Measurements from ENCODE around the gene PRXL2A. TPM values are rescaled to one million over a fixed set of nuclear protein-coding genes. Genes with fewer than 3 reads are reported as not detected.

PRXL2A gene
- total RNA-seq, 8 experiments from 2014 or later: 4.8 to 166 (median 53.5) TPM

DNA sequence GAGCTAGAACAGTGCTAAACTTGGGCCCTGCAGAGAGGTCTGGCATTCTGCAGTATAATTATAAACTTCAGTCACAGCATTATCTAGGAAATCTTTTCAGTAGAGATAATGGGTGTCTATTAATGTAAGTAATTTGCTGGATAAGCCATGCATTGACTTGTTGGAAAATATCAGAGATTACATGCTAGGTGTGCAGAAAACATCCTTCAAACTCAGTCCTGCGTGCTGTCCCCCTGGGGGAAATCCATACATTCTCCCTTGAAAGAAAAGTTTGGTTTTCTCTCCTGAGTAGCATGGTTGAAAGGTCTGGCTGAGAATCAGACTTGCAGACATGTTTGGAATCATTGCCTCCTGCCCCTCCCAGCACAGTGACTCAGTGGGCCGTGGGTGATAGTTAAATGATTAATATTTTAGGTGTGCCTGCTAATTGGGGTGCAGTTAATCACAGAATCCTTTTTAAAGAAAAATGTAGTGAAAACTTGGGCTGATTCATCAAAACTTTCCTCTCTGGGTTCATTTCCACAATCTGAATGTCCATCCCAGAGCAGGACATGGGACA is 13.9 kb upstream of the PRXL2A start:
- Histone ChIP-seq H3K27ac (no peak overlapping the region), H3K4me1 (replicated peaks in 1 of 2) (no peaks in the 10 kb centered on the region), H3K4me3 (no peak overlapping the region)
- in situ Hi-C loops (cut with MboI; ENCODE audit: low pct_unique_long_range_greater_than_20kb in 2 of 9, low sequenced_read_pairs in 9 of 9, unreplicated experiment in 9 of 9): loop anchor here in 1 of 9 experiments (25.0 kb wide), 1 partner anchor 118 kb away; no protein-coding TSS in a partner anchor
- no peak for ATAC-seq (replicated peaks in 6 of 8)
- WGBS, 10 experiments: 22 to 100% (median 80%) methylated on average over 1 to 2 of the region's 2 CpGs; no CpG with 5 or more reads in 3 of the 10 experiments

DNA sequence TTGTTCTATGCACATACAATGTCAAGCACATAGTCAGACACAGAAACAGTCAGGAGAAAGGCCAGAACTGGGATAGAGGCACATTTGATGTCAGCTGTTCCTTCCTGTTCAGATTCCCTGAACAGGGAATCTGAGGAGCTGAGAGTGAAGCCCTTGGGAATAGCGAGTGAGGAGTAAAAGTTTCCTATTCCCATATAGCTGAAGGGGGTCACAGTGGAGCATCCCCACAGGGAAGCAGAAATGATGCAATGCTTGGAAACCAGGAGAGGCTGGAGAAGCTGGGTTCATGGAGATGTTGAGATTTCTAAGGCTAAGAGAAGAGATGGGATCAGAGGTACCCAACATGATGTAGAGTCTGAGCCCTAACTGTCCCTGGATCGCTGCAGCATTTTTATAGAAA is 11.3 kb upstream of the PRXL2A start:
- Histone ChIP-seq H3K4me3 (no peak overlapping the region), H3K27ac (no peak overlapping the region), H3K4me1 (replicated peaks in 1 of 2) (no peaks in the 10 kb centered on the region)
- in situ Hi-C loops (cut with MboI; ENCODE audit: low pct_unique_long_range_greater_than_20kb in 2 of 9, low sequenced_read_pairs in 9 of 9, unreplicated experiment in 9 of 9): loop anchor here in 1 of 9 experiments (25.0 kb wide), 1 partner anchor 115 kb away; no protein-coding TSS in a partner anchor
- WGBS, 10 experiments: 53 to 100% (median 85%) methylated on average over 1 to 2 of the region's 2 CpGs
- no peak for ATAC-seq (replicated peaks in 6 of 8)

DNA sequence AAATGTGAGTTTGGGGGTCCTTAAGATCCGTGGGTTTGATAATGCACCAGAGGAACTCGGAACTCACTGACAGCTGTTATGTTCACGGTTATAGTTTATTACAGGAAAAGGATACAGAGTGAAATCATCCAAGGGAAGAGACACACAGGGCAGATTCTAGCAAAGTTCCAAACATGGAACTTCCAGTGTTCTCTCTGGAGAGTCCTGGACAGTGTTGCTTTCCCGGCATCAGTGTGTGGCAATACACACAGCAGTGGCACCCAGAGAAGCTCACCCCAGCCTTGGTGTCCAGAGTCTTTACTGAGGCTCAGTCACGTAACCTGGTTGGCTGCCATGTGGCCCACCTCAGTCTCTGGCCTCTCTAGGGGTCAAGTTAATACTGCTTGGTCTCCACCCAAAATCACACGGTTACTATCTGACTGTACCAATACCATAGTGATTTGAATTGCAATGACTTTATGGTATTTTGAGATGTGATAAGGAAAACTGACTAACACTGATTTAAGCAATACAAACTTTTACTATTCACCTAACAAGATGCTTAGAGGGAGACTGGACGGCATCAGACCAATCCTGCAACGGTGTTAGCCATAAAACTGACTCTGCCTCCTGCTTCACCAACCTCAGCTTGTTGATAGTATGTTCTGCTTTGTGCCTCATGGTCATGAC is 8.1 kb upstream of the PRXL2A start:
- WGBS, 10 experiments: 25 to 100% (median 91%) methylated on average over 1 to 8 of the region's 8 CpGs; no CpG with 5 or more reads in 2 of the 10 experiments
- no peak overlapping the region for H3K4me3 ChIP-seq
- H3K27ac ChIP-seq: no peak overlapping the region
- no peak for ATAC-seq (replicated peaks in 6 of 8)
- in situ Hi-C loops (cut with MboI; ENCODE audit: low pct_unique_long_range_greater_than_20kb in 2 of 9, low sequenced_read_pairs in 9 of 9, unreplicated experiment in 9 of 9): no loop called here
- H3K4me1 ChIP-seq (replicated peaks in 1 of 2): no peaks in the 10 kb centered on the region

DNA sequence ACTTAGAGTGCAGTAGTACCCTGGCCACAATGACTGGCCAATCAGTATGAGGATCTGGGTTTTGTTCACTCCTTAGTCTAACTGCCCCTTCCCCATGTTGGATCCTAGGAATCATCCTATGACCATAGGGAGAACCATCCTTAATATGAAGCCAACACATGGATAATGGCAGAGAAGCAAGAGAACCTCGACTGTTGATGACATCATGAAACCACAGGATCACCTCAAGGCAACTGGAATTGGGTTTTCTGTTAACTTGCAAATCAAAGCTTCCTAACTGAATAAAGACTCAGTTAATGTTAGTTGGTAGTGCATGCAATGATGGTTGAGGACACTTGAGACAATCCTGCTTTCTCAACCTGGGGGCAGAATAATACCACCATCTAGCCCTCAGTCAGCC is 3.3 kb upstream of the PRXL2A start:
- no peak for ATAC-seq (replicated peaks in 6 of 8)
- H3K4me1 ChIP-seq (replicated peaks in 1 of 2): peaks cover 11 to 21% of the 10 kb centered on the region in 2 donors
- 0 to 86% (median 0%) methylated on average over 1 of the region's 1 CpG; no CpG with 5 or more reads in 7 of the 10 experiments for WGBS, 10 experiments
- no peak overlapping the region for H3K4me3 ChIP-seq
- no peak overlapping the region for H3K27ac ChIP-seq
- in situ Hi-C loops (cut with MboI; ENCODE audit: low pct_unique_long_range_greater_than_20kb in 2 of 9, low sequenced_read_pairs in 9 of 9, unreplicated experiment in 9 of 9): no loop called here

DNA sequence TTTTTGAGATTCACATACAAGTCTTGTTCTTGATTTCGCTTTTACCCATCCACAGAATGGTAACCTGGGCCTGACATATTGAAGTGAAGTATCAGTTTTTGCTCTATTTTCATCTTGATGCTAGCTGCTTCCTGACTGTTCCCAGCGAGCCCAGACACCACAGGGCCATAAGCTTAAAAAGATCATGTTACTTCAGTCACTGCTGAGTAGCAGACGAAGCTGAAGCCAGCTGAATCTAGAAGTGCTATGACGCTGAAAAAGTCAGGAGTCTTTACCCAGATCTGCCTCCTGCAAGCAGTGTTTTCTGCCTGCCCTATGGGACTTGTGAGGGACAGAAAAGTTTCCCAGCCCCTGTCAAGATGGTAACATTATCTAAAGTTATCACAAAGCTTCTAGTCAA is 2.7 kb upstream of the PRXL2A start:
- Histone ChIP-seq H3K4me3 (no peak overlapping the region), H3K27ac (no peak overlapping the region), H3K4me1 (replicated peaks in 1 of 2) (peaks cover 16 to 25% of the 10 kb centered on the region in 2 donors)
- WGBS, 10 experiments: 18 to 74% (median 49%) methylated on average over 2 to 4 of the region's 4 CpGs; no CpG with 5 or more reads in 1 of the 10 experiments
- ATAC-seq (replicated peaks in 6 of 8): peak in 2 of 8 experiments; percentile 8 to 76
- in situ Hi-C loops (cut with MboI; ENCODE audit: low pct_unique_long_range_greater_than_20kb in 2 of 9, low sequenced_read_pairs in 9 of 9, unreplicated experiment in 9 of 9): no loop called here

DNA sequence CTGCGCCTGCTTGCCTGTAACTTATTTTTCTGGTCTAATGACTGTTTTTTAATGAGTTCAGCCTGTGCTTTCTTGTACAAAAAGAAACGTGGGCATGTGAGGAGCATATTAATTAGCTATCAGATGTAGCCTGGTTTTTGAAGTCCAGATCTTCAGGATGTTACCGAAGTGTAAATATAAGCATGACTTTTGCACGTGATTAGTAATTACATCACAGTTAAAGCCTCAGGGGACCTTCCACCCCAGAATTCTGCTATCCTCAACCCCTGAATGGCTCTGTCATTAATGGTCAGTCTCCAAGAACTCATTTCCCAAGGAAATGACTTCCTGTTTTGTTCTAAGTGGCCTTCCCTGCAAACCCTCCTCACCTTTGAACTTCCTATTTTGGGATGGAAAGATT is 2.1 kb upstream of the PRXL2A start:
- in situ Hi-C loops (cut with MboI; ENCODE audit: low pct_unique_long_range_greater_than_20kb in 2 of 9, low sequenced_read_pairs in 9 of 9, unreplicated experiment in 9 of 9): no loop called here
- no peak overlapping the region for H3K27ac ChIP-seq
- ATAC-seq (replicated peaks in 6 of 8): no peak
- H3K4me1 ChIP-seq (replicated peaks in 1 of 2): peaks cover 18 to 29% of the 10 kb centered on the region in 2 donors
- H3K4me3 ChIP-seq: no peak overlapping the region
- WGBS, 10 experiments: 4 to 82% (median 51%) methylated on average over 1 to 4 of the region's 4 CpGs

DNA sequence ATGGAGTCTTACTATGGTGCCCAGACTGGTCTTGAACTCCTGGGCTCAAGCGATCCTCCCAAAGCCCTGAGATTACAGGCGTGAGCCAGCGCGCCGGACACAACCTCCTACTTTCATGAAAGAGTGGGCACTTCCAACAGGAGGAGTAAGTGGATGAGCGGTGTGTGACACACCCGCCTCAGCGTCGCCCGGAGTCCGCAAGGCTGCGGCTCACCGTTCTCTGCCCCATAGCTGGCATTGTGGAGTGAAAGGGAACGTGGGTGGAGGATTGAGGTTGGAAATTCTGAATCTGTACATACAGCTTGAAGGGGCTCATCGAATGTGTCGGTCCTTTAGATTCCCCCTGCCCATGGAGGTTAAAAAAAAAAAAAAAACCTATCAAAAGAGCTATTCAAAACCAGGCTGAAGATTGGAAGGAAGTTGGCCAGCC is 524 bp upstream of the PRXL2A start:
- peak in 6 of 8 experiments; percentile 3 to 56 (median 51) for ATAC-seq (replicated peaks in 6 of 8)
- peaks cover 25 to 41% of the 10 kb centered on the region in 2 donors for H3K4me1 ChIP-seq (replicated peaks in 1 of 2)
- in situ Hi-C loops (cut with MboI; ENCODE audit: low pct_unique_long_range_greater_than_20kb in 2 of 9, low sequenced_read_pairs in 9 of 9, unreplicated experiment in 9 of 9): no loop called here

DNA sequence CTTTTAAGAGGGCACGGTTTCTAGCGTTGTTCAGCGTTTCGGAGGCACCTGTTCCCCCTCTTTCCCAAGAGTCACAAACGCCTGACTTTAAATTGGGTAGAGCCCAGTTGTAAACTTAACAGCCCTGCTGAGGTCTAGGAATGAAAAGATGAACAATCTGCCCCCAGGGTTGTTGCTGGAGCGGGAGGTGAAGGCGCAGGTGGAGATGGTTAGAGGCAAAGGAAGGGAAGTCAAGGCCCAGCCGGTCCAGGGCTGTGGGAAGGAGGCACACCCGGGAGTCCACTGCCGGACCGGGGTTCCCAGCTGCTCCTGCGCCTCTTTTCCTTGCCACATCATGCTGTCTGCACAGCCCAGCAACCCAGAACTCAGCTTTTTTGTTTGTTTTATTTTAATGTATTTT is 770 bp downstream of the PRXL2A start:
- Histone ChIP-seq H3K27ac (no peak overlapping the region), H3K4me1 (replicated peaks in 1 of 2) (peaks cover 29 to 50% of the 10 kb centered on the region in 2 donors), H3K4me3 (peak overlapping the region; percentile 60 to 95 (median 82))
- no peak for ATAC-seq (replicated peaks in 6 of 8)
- 0 to 88% (median 10%) methylated on average over 2 to 11 of the region's 12 CpGs; no CpG with 5 or more reads in 3 of the 10 experiments for WGBS, 10 experiments
- in situ Hi-C loops (cut with MboI; ENCODE audit: low pct_unique_long_range_greater_than_20kb in 2 of 9, low sequenced_read_pairs in 9 of 9, unreplicated experiment in 9 of 9): no loop called here

More for the DNA sequence above, 524 bp upstream of the PRXL2A start:
- H3K4me3 ChIP-seq: peak overlapping the region; percentile 60 to 95 (median 82)
- 8 to 59% (median 20%) methylated on average over 2 to 10 of the region's 16 CpGs; no CpG with 5 or more reads in 6 of the 10 experiments for WGBS, 10 experiments
- peak overlapping the region in 1 of 2 donors; percentile 41 for H3K27ac ChIP-seq

DNA sequence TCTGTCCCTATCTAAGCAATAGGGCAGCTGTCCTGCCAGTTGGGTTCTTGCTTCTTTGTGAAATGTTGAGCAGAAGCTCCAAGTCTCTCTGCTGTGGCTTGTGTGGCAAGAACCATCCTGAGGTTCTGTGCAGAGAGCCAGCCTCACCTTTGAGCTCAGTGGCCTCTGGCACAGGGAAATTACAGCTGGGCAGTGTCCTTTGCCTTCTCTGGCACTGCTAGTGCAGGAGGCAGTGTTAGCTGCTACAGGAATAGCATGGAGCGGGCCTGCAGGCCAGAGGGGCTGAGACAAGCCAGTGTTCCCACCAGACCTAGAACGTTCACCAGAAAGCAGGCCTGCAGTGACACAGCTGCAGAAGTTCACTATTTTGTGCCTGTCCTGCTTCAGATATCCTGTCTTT is 1.8 kb downstream of the PRXL2A start:
- in situ Hi-C loops (cut with MboI; ENCODE audit: low pct_unique_long_range_greater_than_20kb in 2 of 9, low sequenced_read_pairs in 9 of 9, unreplicated experiment in 9 of 9): no loop called here
- no peak for ATAC-seq (replicated peaks in 6 of 8)
- Histone ChIP-seq H3K27ac (no peak overlapping the region), H3K4me1 (replicated peaks in 1 of 2) (peaks cover 32 to 50% of the 10 kb centered on the region in 2 donors), H3K4me3 (no peak overlapping the region)
- 40 to 100% (median 75%) methylated on average over 1 to 2 of the region's 2 CpGs; no CpG with 5 or more reads in 6 of the 10 experiments for WGBS, 10 experiments

DNA sequence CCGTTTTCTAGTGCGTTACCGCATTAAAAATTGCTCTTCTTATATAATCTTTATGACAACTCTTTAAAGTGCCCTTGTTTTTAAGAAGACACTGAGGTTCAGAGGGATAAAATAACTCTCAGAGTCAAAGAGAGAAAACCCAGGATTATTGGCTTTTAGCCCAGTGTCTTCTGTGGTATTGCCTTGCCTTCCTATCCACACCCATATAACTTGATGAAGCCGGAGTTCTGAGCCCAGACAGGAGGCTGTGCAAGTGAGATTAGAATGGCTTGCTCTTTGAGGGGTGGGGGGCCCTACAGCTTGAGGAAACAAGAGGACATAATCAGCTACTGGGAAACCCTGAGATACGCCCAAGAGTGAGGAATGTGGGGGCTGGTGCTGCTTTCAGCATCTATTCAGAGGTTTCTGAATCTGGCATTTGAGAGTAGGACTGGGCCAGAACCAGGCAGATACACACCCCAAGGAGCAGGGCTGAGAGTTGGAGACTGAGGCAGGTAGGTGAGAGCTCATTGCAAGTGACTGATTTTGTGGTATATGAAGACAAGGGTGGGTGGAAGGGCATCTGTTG is 2.3 kb downstream of the PRXL2A start:
- in situ Hi-C loops (cut with MboI; ENCODE audit: low pct_unique_long_range_greater_than_20kb in 2 of 9, low sequenced_read_pairs in 9 of 9, unreplicated experiment in 9 of 9): no loop called here
- Histone ChIP-seq H3K27ac (no peak overlapping the region), H3K4me3 (no peak overlapping the region), H3K4me1 (replicated peaks in 1 of 2) (peaks cover 32 to 55% of the 10 kb centered on the region in 2 donors)
- WGBS, 10 experiments: 37 to 100% (median 93%) methylated on average over 2 to 5 of the region's 5 CpGs; no CpG with 5 or more reads in 3 of the 10 experiments
- peak in 1 of 8 experiments; percentile 8 for ATAC-seq (replicated peaks in 6 of 8)

DNA sequence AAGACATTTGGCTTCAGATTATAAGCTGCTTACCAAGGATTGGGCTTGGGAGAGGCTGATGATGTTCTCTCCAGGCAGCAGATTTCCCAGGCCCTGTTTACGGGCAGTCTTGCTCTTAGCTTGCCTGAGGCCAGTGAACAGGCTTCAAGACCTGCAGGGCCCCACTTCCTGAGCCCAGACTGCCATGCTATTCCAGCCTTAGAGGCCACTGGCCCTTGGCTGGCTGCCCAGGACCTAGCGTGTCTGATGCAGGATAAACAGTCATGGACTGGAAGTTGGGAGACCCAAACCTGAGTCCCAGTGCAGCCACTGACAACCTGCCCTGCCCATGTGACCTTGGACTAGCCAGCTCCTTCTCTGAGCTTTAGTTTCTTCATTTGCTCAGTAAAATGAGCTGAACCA is 2.9 kb downstream of the PRXL2A start:
- no peak overlapping the region for H3K4me3 ChIP-seq
- H3K4me1 ChIP-seq (replicated peaks in 1 of 2): peaks cover 32 to 55% of the 10 kb centered on the region in 2 donors
- in situ Hi-C loops (cut with MboI; ENCODE audit: low pct_unique_long_range_greater_than_20kb in 2 of 9, low sequenced_read_pairs in 9 of 9, unreplicated experiment in 9 of 9): no loop called here

DNA sequence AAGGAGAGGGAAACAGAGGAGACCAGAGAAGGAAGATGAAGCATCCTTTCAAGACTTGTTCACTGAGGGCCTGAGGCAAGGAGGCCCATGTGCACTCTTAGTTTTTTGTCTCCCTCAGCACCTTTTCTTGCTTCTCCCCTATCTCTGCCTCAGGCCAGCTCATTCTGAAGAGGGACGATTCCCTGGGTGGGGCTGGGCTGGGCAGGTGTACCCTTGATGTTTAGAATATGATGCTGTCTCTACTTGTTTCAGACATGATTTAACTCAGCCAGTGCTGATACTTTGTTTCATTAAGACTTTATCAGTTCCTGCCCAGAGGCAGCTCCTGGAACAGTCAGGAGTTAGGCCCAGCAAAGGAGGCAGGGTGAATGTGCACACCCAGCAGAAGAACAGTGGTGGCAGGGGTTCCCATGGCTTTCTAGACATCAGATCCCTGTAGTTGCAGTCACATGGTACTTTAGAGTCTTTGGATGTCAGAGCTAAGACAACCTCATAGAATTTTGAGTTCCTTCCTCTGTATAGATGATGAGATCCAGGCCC is 3.4 kb downstream of the PRXL2A start:
- peak in 1 of 8 experiments; percentile 1 for ATAC-seq (replicated peaks in 6 of 8)
- no peak overlapping the region for H3K27ac ChIP-seq
- 100% methylated on average over 1 of the region's 1 CpG; no CpG with 5 or more reads in 9 of the 10 experiments for WGBS, 10 experiments
- H3K4me3 ChIP-seq: no peak overlapping the region
- in situ Hi-C loops (cut with MboI; ENCODE audit: low pct_unique_long_range_greater_than_20kb in 2 of 9, low sequenced_read_pairs in 9 of 9, unreplicated experiment in 9 of 9): no loop called here
- peaks cover 34 to 59% of the 10 kb centered on the region in 2 donors for H3K4me1 ChIP-seq (replicated peaks in 1 of 2)

More for the DNA sequence above, 2.9 kb downstream of the PRXL2A start:
- WGBS, 10 experiments: 80 to 100% (median 92%) methylated on average over 1 to 2 of the region's 2 CpGs; no CpG with 5 or more reads in 6 of the 10 experiments
- H3K27ac ChIP-seq: no peak overlapping the region
- no peak for ATAC-seq (replicated peaks in 6 of 8)

DNA sequence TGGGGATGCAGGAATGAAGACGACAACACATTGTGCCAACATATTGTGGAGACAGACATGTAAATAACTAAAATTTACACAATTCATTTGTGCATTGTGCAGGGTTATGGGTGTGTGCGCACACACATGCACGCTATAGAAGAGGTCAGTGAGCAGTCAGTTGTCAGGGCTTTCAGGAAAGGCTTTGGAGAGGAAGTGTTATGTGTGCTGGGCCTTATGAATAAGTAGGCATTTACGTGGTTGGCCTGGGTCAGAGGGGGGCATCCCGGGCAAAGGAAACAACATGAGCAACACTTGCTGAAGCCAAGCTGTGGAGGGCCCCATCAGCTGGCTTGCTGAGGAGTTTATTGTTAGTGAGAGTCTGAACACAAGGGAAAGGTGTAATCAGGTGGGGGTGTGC is 4.1 kb downstream of the PRXL2A start:
- in situ Hi-C loops (cut with MboI; ENCODE audit: low pct_unique_long_range_greater_than_20kb in 2 of 9, low sequenced_read_pairs in 9 of 9, unreplicated experiment in 9 of 9): no loop called here
- Histone ChIP-seq H3K27ac (no peak overlapping the region), H3K4me1 (replicated peaks in 1 of 2) (peaks cover 33 to 64% of the 10 kb centered on the region in 2 donors), H3K4me3 (no peak overlapping the region)
- peak in 3 of 8 experiments; percentile 54 to 66 (median 56) for ATAC-seq (replicated peaks in 6 of 8)
- 0 to 100% (median 82%) methylated on average over 1 to 5 of the region's 5 CpGs; no CpG with 5 or more reads in 2 of the 10 experiments for WGBS, 10 experiments

Data from motor neuron (in vitro differentiated cells).